ENCODE measurements around the gene BLACAT1.
"Not testable (repeated sequence)": the region's sequence is repeated elsewhere in the genome, so short reads cannot be mapped to it uniquely, and the experiment has no call there.

BLACAT1 gene

DNA sequence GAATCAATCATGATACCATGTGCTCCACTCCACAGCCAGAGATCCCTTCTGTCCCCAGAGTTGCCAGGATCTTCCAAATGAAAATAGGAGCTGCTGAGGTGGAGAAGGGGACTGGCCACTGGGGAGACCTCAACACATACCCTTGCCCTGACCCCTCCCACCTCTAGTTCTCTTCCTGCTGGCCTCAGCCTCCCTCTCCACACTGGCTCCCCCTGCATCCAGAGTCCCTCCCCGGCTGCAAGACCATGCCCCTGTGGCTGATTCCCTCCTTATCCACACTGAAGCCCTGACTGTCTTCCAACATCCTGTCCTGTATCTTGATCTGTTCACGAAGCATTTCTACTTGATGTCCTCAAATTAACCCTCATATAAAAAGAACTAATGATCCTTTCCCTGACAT, 27.5 kb upstream of the BLACAT1 start:
- DNase-seq: no peak

DNA sequence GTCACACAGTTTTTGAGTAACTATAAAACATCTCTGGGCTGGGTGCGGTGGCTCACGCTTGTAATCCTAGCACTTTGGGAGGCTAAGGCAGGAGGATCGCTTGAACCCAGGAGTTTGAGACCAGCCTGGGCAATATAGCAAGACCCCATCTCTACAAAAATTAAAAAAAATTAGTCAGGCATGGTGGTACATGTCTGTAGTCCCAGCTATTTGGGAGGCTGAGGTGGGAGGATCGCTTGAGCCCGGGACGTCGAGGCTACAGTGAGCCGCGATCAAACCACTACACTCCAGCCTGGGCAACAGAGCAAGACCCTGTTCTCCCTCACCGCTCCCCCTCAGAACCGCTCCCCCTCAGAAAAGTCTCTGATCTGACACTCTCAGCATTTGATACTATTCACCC, 26.7 kb upstream of the BLACAT1 start:
- not testable (repeated sequence) for DNase-seq

DNA sequence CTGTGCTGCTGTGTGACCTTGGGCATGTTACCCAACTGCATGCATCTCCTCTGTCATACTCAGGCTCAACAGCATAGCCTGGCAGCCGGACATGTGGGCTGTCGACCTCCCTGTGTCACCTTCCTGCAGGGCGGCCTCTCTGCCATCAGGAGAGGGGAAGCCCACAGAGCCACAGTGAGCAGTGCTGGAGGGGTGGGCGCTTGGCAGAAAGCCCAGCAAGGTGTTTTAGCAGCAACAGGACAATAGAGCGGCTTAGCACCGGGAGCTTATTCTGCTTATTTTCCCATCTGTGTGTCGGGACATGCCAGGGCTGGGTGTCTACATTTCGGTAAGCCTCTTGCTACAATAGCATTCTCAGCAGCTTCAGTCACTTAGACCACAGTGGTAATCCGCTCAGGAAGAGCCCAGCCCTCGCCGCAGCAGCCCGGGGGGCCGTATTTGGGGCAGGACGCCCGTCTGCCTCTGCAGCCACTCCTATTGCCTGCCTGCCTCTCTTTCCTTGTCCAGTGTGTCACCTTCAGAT, 25.8 kb upstream of the BLACAT1 start:
- no peak for DNase-seq

DNA sequence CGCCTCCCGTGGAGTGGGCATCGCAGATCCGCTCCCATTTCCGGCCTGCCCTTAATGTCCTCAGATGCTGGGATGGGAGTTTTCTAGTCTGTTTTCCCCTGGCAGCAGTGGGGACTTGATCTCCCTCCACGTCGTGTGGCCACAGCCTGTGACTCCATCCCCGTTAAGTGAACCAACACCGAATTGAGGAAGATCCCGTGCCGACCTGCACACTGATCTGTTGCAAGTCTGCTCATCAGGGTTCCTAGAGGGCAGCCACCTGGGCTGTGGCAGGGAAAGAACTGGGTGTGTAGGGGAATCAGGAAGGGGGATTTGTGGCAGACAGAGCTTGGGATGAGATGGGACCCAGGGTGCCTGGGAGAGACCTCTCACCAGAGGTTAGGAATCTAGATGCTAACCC, 25.4 kb upstream of the BLACAT1 start:
- no peak for DNase-seq

DNA sequence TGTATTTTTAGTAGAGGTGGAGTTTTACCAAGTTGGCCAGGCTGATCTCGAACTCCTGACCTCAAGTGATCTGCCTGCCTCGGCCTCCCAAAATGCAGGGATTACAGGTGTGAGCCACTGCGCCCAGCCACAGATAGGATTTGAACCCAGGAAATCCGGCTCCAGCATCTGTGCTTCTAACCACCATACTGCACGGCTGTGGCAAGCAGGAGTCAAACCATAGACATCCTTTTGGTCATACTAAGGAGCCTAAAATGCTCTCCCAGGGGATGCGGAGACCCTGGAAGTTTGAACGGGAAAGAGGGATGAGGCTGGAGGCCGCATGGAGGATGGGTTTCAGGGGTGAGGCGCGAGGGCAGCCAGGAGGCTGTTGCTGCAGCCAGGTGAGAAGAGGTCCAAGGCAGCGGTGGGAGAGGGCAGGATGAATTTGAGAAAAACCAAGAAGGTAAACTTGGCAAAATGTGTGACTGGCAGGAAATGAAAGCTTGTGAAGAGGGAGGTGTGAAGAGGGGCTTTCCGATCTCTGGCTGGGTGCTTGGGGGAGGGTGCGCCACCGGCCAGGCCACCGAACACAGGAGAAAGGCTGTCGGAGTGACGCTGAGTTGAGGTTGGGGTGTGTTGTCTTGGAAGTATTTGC, 24.6 kb upstream of the BLACAT1 start:
- no peak for DNase-seq

DNA sequence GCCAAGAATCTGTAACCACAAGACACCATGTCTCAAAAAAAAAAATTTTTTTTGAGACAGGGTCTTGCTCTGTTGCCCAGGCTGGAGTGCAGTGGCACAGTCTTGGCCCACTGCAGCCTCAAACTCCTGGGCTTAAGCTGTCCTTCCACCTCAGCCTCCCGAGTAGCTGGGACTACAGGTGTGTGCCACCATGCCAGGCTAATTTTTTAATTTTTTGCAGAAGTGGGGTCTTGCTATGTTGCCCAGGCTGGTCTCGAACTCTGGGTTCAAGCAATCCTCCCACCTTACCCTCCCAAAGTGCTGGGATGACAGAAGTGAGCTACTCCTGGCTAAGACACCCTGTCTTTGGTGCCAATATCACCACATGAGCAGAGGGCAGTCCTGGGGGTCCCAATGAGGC, 23.1 kb upstream of the BLACAT1 start:
- not testable (repeated sequence) for DNase-seq

DNA sequence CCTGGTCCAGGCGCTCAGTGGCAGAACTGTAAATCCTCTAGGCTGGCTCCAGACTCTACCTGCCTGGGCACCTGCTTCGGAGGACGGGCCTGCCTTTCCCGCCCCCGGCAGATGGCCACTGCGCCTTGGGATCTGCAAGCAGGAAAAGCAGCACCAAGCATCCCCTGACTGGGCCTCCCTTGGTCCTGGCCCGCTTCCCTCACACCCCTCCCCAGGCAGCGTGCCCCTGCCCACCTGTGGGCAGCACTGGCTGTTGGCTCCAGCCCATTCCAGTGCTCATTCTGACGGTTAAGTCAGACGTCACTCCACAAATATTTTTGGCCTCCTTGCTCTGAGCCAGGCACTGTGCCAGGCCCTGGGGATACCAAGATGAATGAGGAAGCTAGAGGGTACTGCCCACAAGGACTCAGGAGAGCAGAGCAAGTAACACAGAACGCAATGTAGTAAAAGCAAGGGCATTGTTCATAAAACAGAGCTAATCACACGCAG, 22.0 kb upstream of the BLACAT1 start:
- no peak for DNase-seq

DNA sequence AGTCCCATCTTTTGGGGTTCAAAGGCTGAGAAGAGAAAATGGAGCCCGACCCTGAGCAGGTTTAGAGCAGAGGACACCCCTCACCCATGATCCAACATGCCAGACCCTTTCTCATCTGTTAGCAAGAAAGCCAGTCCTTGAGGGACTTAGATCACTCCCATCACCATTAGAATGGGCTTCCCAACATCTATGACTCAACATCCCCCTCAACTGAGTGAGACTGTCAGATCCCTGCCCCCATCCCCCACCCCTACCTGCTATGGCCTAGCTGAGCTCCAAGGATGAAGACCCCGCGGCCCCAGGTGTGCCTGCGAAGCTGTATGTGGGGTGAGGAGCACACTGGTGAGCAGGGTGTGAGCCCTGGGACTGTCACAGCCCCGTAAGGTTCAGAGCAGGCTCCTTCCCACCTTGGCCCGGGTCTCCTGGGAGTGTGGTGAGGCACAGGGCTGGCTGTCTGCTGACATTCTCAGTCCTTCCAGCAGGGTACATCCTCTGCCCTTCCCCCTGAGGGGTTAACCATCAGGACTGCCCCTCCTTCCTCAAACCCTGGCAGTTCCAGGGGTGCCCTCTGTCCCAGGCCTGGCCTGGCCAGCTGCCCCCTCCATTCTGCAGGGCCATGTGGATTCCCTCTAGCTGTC, 21.4 kb upstream of the BLACAT1 start:
- no peak for DNase-seq

DNA sequence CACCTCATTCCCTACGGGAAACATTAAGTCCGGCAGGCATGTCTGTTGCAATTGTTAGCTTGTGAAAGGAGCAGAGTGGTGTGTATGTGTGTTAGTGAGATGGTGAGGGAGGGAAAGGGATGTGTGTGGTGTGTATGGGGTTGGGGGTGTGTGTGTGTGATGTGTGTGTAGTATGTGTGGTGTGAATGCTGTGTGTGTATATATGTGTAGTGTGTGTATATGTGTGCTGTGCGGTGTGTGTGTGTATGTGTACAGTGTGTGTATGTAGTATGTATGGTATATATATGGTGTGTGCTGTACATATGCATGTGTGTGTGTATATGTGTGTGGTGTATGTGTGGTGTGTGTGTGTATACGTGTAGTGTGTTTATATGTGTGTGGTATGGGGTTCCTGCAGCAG, 20.8 kb upstream of the BLACAT1 start:
- DNase-seq: no peak

DNA sequence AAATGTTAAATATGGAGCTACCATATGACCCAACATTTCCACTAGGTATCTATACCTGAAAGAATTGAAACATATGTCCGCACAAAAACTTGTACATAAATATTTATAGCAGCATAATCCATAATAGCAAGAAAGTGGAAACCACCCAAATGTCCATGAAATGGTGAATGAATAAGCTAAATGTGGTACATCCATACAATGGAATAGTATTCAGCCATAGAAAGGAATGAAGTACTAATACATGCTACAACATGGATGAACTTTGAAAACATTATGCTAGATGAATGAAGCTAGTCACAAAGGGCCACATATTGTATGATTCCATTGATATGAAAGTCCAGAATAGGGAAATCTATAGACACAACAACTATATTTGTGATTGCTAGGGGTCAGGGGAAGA, 20.0 kb upstream of the BLACAT1 start:
- no peak for DNase-seq

DNA sequence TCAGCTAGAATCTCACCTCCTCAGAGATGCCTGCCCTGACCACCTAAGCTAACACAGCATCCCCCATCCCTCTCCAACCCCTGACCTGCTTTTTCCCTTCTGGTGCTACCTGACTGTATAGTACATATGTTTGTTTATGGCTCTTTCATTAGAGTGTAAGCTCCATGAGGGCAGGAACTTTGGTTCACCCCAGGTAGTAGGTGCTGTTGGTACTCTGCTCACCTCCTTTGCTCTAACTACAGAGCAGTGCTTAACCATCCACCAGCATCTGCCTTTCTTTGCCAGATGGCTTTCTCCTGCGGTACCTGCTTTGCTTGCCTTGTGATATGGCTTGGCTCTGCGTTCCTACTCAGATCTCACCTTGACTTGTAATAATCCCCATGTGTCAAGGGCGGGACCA, 18.7 kb upstream of the BLACAT1 start:
- no peak for DNase-seq

DNA sequence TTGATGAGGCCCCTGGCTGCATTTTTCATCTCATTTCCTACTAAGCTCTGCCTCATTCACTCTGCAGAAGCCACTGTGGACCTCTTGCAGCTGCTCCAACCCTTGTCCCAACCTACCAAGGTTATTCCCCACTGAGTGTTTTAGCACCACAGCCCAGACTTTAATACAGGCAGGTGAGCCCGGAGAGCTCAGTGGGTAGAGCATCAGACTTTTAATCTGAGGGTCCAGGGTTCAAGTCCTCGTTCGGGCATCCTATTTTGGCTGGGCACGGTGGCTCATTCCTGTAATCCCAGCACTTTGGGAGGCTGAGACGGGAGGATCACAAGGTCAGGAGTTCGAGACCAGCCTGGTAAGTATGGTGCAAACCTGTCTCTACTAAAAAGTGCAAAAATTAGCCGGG, 18.1 kb upstream of the BLACAT1 start:
- no peak for DNase-seq

DNA sequence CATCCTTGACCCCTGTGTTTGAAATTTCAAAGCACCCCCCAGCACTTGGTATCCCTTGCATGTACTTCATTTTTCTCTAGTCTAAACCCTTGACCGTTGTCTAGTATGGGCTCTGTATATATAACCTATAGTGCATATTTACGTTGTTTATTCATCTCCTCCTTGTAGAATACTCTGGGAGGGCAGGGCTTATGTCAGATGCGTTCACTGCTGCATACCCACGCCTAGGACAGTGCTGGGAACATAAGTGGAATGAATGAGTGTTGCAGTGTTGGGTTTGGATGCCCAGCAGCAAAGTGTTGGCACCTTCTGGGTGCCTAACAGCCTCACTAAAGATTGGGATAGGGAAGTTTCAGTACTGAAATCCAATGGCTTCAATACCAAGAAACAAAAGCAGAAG, 17.6 kb upstream of the BLACAT1 start:
- DNase-seq: no peak

DNA sequence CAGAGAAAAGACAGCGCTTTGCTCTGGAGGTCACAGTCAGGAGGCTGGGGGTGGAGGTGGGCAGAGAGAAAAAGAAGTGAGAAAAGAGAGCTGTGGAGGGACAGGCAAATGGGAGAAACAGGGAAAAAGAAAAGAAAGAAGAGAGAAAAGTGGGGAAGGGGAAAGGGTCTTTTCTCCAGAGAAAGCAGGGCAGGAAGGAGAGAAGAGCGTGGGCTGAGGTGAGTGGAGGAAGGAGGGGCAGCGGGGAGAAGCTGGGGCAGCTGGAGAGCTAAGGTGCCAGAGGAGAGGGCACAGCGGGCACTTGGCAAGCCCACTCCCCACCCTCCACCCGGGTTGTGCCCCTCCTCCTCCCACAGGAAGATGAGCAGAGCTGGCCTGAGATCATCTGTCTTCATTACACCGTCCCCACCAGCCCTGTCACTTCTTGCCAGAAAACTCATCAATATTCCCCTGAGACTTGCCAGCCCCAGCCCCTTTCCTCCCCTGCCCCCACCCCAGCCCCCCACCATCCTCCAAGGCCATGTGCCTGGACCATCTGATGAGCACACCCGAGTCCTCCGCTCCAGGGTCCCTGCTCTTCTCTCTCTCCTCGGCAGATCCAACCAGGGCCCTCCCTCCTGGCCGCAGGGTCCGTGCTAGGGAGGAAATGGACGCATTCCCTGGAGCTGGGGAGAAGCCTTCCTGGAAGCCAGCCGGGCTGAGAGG, 17.0 kb upstream of the BLACAT1 start:
- no peak for DNase-seq

DNA sequence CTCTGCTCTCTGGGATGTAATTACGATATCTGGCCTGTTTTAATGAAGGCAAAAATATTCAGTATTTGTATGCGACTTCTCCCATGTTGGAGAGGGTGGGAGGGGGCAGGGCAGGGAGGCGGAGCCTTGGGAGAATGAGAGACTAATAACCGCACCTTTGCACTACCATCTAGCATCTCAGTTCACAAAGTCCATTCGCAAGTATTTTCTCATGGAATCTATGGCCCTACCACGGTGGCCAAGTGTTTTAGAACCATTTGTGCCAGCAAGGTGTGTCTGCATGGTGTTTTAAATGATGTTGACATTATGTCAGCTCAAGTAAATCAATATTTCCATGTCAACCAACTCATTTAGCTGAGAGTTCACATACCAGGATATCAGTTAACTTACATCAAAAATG, 14.3 kb upstream of the BLACAT1 start:
- no peak for DNase-seq

DNA sequence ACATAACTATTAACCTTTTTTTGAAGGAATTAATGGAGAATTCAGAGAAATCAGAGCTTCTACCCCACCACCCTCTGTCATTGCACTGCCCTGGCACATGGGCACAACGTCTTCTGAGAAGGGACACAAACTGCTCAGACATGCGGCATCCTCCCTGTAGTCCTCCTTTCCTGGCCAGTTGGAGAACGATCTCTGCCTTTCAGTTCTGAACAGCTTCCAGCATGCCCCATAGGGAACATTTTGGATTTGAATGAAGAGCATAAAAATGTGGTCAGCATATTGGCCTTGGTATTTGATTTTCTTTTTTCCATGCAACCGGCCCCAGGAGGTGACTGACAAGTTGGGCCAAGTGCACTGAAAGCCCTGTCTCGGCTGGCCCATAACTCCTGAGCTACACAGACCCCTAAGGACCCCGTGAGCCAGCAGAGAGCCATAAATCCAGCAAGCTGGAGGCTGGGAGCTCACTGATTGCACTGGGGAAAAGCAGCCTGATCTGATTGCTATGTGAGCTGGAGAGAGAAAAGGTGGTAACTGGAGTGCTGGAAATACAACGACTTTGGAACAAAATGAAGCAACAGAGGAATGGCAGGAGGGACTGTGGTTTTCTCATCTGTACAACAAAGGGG, 10.9 kb upstream of the BLACAT1 start:
- DNase-seq: no peak

DNA sequence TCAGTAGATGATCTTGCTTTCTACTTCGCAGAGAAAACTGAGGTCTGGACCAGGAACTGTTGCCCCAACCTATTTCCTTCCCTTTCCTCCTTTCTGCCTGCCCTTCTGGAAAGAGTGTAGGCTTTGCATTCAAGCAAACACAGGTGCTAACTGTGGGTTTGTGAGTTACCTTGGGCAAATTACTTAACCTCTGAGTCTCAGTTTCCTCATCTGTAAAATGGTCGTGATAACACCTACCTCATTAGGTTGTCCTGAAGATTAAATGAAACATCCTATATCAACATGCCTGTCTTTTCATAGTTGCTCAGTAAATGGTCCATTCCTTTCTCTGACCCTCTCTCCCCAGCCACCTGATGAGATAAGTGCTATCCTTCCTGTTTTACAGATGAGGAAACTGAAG, 9.5 kb upstream of the BLACAT1 start:
- no peak for DNase-seq

DNA sequence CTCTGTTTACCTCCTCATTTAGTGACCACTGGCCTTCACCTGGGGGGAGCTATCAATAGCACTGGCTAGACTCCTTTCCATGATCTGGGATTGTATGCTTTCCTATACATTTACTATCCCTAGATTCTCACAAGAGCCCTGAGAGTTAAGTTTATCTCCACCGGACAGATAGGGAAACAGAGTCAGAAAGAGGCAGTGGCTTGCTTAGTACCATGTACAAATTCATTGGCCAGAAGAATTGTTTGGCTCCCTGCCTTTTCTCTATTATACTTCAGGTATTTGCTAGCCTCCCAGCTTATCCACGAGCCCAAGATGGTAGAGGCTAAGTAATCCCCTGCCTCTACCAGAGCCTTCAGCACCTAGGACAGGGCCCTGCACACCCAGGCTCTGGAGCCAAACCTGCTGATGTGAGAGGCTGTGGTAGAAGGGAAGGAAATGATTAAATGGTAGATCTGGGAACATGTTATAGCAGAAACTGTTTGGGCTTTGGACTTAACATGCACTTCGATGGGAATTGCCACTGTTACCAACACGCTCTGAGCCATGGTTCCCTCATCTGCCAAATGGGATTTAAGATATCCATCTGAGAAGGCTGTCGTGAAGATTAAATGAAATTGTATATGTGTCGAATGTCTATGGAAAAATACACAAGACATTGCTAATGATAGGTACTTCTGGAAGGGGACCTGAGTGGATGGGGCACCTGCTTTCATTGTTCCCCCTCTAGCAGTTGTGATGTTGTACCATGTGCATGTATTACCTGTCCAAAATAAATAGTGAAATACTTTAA, 3.1 kb upstream of the BLACAT1 start:
- no peak for DNase-seq

DNA sequence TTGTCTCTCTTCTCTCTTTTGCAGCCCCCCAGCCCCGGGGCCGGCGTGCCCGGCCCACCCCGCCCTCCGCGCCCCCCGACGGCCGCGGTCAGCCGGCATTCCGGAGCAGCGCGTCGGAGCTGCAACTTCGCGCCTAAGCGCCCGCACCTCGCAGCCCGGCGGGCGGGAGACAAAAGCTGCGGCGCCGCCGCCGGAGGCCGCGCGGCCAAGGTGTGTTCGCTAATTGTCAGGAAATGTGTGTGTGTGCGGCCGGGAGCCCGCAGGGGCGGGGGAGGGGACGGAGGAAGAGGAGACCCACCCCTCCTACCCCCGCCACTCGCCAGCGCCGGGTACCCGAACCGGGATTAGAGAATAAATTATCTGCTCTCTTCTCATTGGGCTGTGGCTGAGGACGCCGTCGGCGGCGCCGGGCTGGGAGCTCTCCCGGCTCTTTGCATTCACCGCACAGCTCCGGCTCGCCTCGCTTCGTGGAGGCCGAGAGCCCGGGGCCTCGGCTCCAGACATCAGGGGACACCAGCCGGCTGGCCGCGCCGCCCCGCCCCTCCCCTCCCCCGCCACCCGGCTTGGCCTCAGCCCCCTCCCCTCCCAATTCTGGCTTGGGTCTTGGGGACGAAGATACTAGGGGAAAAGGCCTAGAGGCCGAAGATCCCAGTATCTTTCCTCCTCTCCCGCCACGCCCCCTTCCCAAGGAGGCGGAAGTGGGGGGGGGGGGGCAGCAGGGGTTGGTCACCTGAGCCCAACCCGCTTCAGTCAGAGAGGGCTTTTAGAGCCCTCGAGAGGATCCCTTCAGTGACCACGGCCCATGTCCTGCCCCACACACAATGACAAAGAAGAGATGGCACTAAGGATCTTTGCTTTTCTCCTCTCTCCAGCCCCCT, 1.3 kb upstream of the BLACAT1 start:
- DNase-seq: no peak

DNA sequence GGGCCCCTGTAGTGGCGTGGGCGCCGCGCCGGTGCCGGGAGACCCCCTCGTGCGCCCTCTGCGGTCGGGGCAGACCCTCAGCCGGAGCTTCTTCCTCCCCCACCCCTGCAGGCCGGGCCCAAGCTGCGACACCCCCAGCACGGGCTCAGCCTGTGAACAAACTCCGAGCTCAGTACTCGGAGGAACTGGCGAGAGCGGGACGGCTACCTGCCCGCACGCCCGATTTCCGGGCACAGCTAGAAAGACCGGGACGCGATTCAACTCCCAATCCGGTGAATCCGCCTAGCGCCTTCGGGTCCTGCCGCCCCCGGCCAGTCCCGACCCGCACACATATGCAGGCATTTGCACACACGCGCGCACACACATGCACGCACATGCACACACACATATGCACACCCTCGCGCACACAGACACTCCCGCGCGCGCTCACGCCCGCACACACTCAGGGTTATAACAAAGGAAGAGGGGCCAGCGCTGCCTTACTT, 580 bp upstream of the BLACAT1 start:
- no peak for DNase-seq

DNA sequence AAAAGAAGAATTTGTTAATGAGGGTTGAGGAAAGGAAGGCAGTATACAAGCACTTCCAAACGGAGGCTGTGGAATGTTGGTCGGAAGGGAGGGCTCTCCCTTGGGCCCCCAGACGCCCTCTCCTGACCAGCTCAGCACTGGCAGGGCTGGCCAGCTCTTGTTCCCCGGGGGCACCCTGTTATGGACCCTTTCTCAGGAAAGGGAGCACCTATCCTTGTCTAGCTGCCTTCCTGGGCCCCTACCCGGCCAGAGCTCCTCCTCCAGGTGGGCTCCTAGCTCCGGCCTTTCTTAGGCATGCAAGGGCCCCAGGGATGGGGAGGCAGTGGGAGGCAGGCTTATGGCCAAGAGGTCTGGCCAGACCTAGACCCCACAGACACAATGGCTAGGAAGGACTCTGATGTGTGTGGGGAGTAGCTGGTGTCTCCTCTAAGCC, 926 bp downstream of the BLACAT1 start:
- DNase-seq: no peak

DNA sequence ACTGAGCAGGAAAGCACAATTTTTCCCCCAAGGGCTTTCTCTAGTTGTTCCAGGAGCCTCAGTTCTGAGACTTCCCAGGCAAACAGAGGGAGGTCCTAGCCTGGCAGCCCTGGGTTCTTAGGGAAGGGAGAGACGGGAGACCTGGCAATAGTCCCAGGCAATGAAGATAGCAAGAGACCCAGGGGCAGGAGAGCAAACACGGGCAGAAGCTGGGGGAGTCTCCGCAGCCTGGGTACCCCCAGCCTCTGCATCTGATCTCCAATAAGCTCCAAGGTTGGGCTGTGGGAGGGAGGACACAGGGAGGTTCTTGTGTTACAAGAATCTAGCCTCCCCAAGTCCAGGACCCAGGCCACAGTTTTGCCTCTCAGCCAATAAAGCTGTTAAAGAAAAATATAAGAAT, 2.4 kb downstream of the BLACAT1 start:
- no peak for DNase-seq

All from GF-D8 (cell line).